DND-41 (cell line): ENCODE results near the gene TMTC4.

Experiments used
- ATAC-seq: fragments of 200-7000 bp; cut with Tn5 transposase; 3 replicates; pipeline ENCODE4 v1.9.1; 2021; ENCODE audit warnings: low read depth; ENCODE audit not compliant: insufficient read depth
- DNase-seq: peaks from one replicate; pipeline ENCODE4 v3.0.0-alpha.2; 2020
- H2AFZ ChIP-seq: 2 replicates; pipeline ENCODE4 v1.6.0; 2012; ENCODE audit warnings: low read depth, low read length
- H3K27ac ChIP-seq: 2 replicates; pipeline ENCODE4 v1.5.1; 2012; ENCODE audit warnings: low read length, inconsistent platforms
- H3K27me3 ChIP-seq: fragments of 200-600 bp; sonication (generic); 2 replicates; pipeline ENCODE4 v1.6.0; 2012; ENCODE audit warnings: low read length, mild to moderate bottlenecking, inconsistent platforms; ENCODE audit not compliant: insufficient read depth, poor library complexity
- H3K36me3 ChIP-seq: 2 replicates; pipeline ENCODE4 v1.5.1; 2012; ENCODE audit warnings: low read length, inconsistent platforms; ENCODE audit not compliant: insufficient read depth
- H3K4me1 ChIP-seq: 2 replicates; pipeline ENCODE4 v1.5.1; 2012; ENCODE audit warnings: mild to moderate bottlenecking, low read length; ENCODE audit not compliant: insufficient read depth
- H3K4me2 ChIP-seq: 2 replicates; pipeline ENCODE4 v1.6.0; 2012; ENCODE audit warnings: mild to moderate bottlenecking, moderate library complexity, low read length, inconsistent platforms; ENCODE audit not compliant: insufficient read depth
- H3K4me3 ChIP-seq, 2 experiments: fragments of 200-600 bp in 1 of 2; shearing (Covaris generic) in 1 of 2; 2 replicates each; pipeline ENCODE4 v1.5.1; 2012 to 2016; ENCODE audit warnings: inconsistent platforms in 2 of 2, low read length in 2 of 2, mild to moderate bottlenecking in 2 of 2, low read depth in 1 of 2, moderate library complexity in 1 of 2
- H3K79me2 ChIP-seq: 2 replicates; pipeline ENCODE4 v1.6.0; 2012; ENCODE audit warnings: low read length, inconsistent platforms; ENCODE audit not compliant: insufficient read depth
- H3K9ac ChIP-seq: 2 replicates; pipeline ENCODE4 v1.6.0; 2012; ENCODE audit warnings: low read depth, mild to moderate bottlenecking, inconsistent platforms, low read length, moderate library complexity
- H3K9me3 ChIP-seq: 2 replicates; pipeline ENCODE4 v1.5.1; 2012; ENCODE audit warnings: low read length, moderate library complexity, mild to moderate bottlenecking, inconsistent platforms; ENCODE audit not compliant: insufficient read depth, severe bottlenecking
- H4K20me1 ChIP-seq: 2 replicates; pipeline ENCODE4 v1.6.0; 2012; ENCODE audit warnings: low read length; ENCODE audit not compliant: insufficient read depth
- CTCF ChIP-seq: IDR thresholded peaks from 2 replicates; pipeline ENCODE4 v1.5.1; 2012; ENCODE audit warnings: borderline replicate concordance, low read length, moderate library complexity, mild to moderate bottlenecking; ENCODE audit not compliant: poor library complexity, severe bottlenecking; ENCODE audit errors: extremely low read depth
- EZH2 ChIP-seq: IDR thresholded peaks from 3 replicates; pipeline ENCODE4 v1.6.1; 2012; ENCODE audit warnings: borderline replicate concordance, low read depth, mild to moderate bottlenecking, moderate library complexity, low read length, inconsistent platforms; ENCODE audit not compliant: severe bottlenecking

The TMTC4 gene

GRCh38 chr13:100561599-100562204, 112.9 kb downstream of the TMTC4 start:
- H3K9ac ChIP-seq: no peak overlapping the region
- no peak for TF ChIP-seq EZH2
- TF ChIP-seq CTCF: no peak
- no peak overlapping the region for H2AFZ ChIP-seq
- H3K4me3 ChIP-seq: no peak overlapping the region
- ATAC-seq: no peak
- no peaks in the 10 kb centered on the region for H3K36me3 ChIP-seq
- H3K79me2 ChIP-seq: no peaks in the 10 kb centered on the region
- no peaks in the 10 kb centered on the region for H3K4me1 ChIP-seq
- no peaks in the 10 kb centered on the region for H4K20me1 ChIP-seq
- H3K27ac ChIP-seq: no peak overlapping the region
- H3K4me2 ChIP-seq: no peak overlapping the region
- no peaks in the 10 kb centered on the region for H3K27me3 ChIP-seq
- DNase-seq: no peak
- peaks cover 4% of the 10 kb centered on the region for H3K9me3 ChIP-seq

GRCh38 chr13:100561158-100561499, 113.5 kb downstream of the TMTC4 start:
- DNase-seq: no peak
- H4K20me1 ChIP-seq: no peaks in the 10 kb centered on the region
- no peak overlapping the region for H3K9ac ChIP-seq
- no peak overlapping the region for H3K4me3 ChIP-seq
- no peak for TF ChIP-seq CTCF
- no peak for TF ChIP-seq EZH2
- H3K9me3 ChIP-seq: peaks cover 3% of the 10 kb centered on the region
- no peak overlapping the region for H3K27ac ChIP-seq
- H3K36me3 ChIP-seq: no peaks in the 10 kb centered on the region
- H3K4me1 ChIP-seq: no peaks in the 10 kb centered on the region
- no peak overlapping the region for H3K4me2 ChIP-seq
- ATAC-seq: no peak
- no peak overlapping the region for H2AFZ ChIP-seq
- no peaks in the 10 kb centered on the region for H3K27me3 ChIP-seq
- H3K79me2 ChIP-seq: no peaks in the 10 kb centered on the region

- ATAC-seq: no peak
- Histone ChIP-seq H3K4me3 (no peak overlapping the region), H3K4me2 (no peak overlapping the region), H3K4me1 (no peaks in the 10 kb centered on the region), H3K36me3 (no peaks in the 10 kb centered on the region), H3K79me2 (no peaks in the 10 kb centered on the region), H4K20me1 (no peaks in the 10 kb centered on the region), H3K27ac (no peak overlapping the region), H3K27me3 (no peaks in the 10 kb centered on the region), H3K9ac (no peak overlapping the region), H2AFZ (no peak overlapping the region), H3K9me3 (no peaks in the 10 kb centered on the region)
- TF ChIP-seq EZH2 (no peak), CTCF (no peak)
- no peak for DNase-seq
These were observed 114.0 kb downstream of the TMTC4 start for GRCh38 chr13:100560498-100561157.

- TF ChIP-seq EZH2 (no peak), CTCF (no peak)
- Histone ChIP-seq H4K20me1 (no peaks in the 10 kb centered on the region), H3K4me3 (no peak overlapping the region), H3K36me3 (no peaks in the 10 kb centered on the region), H3K4me1 (no peaks in the 10 kb centered on the region), H3K9me3 (no peaks in the 10 kb centered on the region), H3K9ac (no peak overlapping the region), H3K27ac (no peak overlapping the region), H3K79me2 (no peaks in the 10 kb centered on the region), H2AFZ (no peak overlapping the region), H3K4me2 (no peak overlapping the region), H3K27me3 (no peaks in the 10 kb centered on the region)
- DNase-seq (no peak), ATAC-seq (no peak)
These were observed 114.7 kb downstream of the TMTC4 start for GRCh38 chr13:100559886-100560285.
